Large intestine (tissue), 3 donors: ENCODE measurements around the gene EPB41L4A. TPM values are rescaled to one million over a fixed set of nuclear protein-coding genes. Genes with fewer than 3 reads are reported as not detected.
A peak's percentile ranks its signal among the peaks of the same experiment; 100 is the strongest.

ENCODE experiments used
- DNase-seq, 2 donors: peaks; one replicate each; pipeline versions ENCODE4 v3.0.0 to v3.0.0-alpha.2; 2013
- H3K27ac ChIP-seq: one replicate; pipeline ENCODE4 v1.5.1; 2013; ENCODE audit warnings: low read length
- H3K27me3 ChIP-seq: 2 replicates; pipeline ENCODE4 v1.6.1; 2013; ENCODE audit warnings: low read length; ENCODE audit not compliant: control insufficient read depth, insufficient read depth
- H3K36me3 ChIP-seq: 2 replicates; pipeline ENCODE4 v1.6.1; 2013; ENCODE audit warnings: low read length; ENCODE audit not compliant: control insufficient read depth, insufficient read depth
- H3K4me1 ChIP-seq: one replicate; pipeline ENCODE4 v1.6.1; 2013; ENCODE audit warnings: low read length; ENCODE audit not compliant: control insufficient read depth, insufficient read depth
- H3K4me3 ChIP-seq: one replicate; pipeline ENCODE4 v1.5.1; 2013; ENCODE audit warnings: low read length
- H3K9me3 ChIP-seq: one replicate; pipeline ENCODE4 v1.6.1; 2013; ENCODE audit warnings: mild to moderate bottlenecking, low read depth, low read length, moderate library complexity; ENCODE audit not compliant: control insufficient read depth
- WGBS: methylation state at CpG from one replicate; pipeline ENCODE4 v1.1.5; 2013; ENCODE audit warnings: low lambda C conversion rate; ENCODE audit not compliant: insufficient coverage; 5-methylcytosine and 5-hydroxymethylcytosine counted together
- polyA plus RNA-seq: library from polyadenylated mRNA; unstranded; fragments of 120-200 nt; gene quantifications from one replicate; pipeline ENCODE4 v1.2.1, GENCODE V29; 2013

The EPB41L4A gene
- polyA plus RNA-seq, 1 donor: 2.2 TPM

DNA sequence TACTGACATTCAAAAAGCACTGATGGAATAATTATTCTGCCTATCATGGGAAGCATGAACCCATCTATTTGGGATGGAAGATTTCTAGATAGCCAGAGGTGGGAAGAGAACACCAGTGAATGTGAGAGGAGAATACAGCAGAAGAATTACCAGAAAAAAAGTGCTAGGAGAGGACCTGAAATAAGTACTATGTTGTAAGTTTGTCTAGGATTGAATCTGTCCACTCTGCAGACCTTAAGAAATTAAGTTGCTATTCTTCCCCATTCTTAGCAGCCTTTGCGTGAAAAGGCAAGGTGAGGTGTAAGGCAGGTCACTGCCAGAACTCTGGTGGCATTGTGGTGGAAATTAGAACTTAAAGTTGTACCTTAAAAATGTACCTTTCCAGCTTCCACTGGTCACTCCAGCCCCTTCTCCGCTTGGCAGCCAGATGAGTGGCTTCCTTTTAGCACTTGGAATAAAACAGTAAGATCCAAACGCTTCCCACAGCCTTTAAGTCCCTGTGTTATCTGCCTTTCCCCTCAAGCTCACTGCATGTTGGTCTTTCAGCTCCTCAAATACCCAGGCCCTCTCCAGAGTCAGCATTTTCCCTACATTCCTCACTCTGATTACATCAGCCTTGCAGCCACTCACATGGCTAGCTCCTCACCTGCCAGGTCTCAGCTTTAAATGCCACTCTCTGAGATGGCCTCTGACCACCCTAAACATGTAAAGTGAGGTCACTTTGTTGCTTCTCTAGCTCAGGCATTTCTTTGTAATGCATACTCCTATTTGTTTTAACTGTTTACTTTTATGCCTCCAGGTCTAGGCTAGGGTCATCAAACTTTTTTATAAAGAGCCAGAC lies 253.0 kb downstream of the EPB41L4A start:
- WGBS: no CpG with 5 or more reads among the region's 3 CpGs
- no peaks in the 10 kb centered on the region for H3K27me3 ChIP-seq
- peaks cover 3% of the 10 kb centered on the region for H3K4me1 ChIP-seq
- no peak for DNase-seq
- no peak overlapping the region for H3K27ac ChIP-seq
- peaks cover 53% of the 10 kb centered on the region for H3K36me3 ChIP-seq
- H3K4me3 ChIP-seq: no peak overlapping the region
- H3K9me3 ChIP-seq: no peaks in the 10 kb centered on the region

DNA sequence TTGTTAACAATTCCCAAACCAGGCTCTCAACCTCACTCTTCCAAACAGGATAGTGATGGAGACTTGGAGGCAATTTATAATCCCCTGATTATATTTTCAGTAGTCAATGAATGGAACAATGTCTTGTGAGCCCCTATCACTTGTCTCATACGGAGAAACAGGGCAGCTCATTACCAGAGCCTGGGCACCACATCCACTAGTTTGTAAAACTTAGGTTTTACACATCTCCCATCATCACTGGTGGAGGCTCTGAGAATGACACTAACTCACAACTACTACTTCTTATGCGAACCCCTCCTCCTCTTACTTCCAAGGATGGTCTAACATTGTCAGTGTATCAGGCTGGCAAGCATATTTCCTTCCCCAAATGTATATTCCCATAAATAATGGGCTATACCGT lies 253.7 kb downstream of the EPB41L4A start:
- WGBS: no CpG with 5 or more reads among the region's 3 CpGs
- Histone ChIP-seq H3K4me1 (peaks cover 4% of the 10 kb centered on the region), H3K9me3 (peaks cover 4% of the 10 kb centered on the region), H3K27me3 (no peaks in the 10 kb centered on the region), H3K27ac (no peak overlapping the region), H3K36me3 (peaks cover 53% of the 10 kb centered on the region), H3K4me3 (no peak overlapping the region)
- no peak for DNase-seq

DNA sequence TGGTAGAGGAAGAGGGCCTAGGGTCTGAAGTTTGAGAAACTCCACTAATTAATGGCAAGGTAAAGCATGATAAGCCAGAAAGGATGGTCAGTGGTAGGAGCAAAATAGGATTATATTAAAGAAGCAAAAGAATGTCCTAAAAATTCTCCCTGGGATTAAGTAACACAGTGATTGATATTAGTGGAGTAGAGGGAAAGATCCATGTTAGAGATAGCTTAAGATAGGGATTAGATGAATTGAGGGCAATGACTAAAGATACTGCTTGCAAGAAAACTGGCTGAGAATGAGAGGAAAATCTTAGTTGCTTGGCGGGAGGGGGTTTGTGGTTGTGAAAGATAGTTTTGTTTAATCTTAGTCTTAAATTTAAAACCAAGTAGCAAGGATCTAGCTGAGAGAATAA lies 255.6 kb downstream of the EPB41L4A start:
- Histone ChIP-seq H3K4me1 (peaks cover 6% of the 10 kb centered on the region), H3K4me3 (no peak overlapping the region), H3K9me3 (peaks cover 4% of the 10 kb centered on the region), H3K27ac (no peak overlapping the region), H3K36me3 (peaks cover 48% of the 10 kb centered on the region), H3K27me3 (peaks cover 2% of the 10 kb centered on the region)
- 100% methylated on average over 1 of the region's 1 CpG for WGBS
- DNase-seq: no peak

DNA sequence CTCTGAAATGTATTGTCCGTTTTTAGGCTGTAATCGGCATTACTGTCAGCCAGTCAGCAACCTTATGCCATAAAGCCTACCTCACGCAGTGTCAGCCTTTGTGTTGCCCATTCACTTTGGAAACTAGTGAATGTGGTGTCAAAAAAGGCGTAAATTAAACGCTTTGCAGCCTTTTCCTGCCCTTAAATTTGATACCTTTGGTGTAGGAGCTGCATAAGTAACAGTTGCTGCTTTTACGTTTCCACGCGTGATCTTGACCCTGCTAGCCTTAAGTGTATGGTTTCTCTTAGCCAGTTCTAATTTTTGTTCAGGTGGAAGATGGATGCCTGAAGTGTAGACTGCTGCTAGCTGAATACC lies 257.7 kb downstream of the EPB41L4A start:
- H3K27ac ChIP-seq: peak overlapping the region; percentile 53
- WGBS: 6% methylated on average over 3 of the region's 8 CpGs
- H3K4me1 ChIP-seq: peaks cover 6% of the 10 kb centered on the region

DNA sequence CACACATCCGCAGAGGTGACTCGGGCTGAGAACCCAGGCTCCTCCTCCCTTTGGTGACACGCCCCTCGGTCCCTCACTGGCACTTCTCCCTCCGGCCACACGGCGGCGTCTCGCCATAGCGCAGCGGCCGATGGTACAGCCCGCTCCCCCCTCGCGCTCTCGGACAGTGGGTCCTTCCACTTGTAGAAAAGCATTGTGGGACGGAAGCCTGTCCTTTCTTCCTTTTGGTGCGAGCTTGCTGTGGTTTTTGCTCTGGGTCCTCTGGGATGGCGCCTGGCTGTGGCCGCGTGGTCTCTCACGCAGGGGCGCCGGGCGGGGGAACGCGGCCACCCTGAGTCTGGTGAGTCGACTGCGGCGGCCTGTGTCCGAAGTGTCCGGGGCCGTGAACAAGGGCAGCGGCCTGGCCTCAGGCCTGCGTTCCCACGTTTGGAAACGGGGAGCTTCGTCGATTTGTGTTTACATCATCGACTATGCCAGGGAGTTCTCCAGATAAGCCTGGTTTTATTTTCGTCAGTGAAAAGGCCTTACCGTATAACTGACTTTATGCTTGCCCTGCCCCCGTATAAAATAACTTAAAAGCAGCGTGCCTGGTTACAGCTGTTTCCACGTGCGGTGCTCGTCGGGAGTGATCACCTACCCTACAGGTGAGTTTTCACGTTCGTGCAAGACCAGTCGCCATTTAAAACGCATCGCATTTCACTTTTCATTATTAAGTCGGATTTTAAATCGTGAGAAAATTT lies 258.3 kb downstream of the EPB41L4A start:
- Histone ChIP-seq H3K27me3 (peaks cover 2% of the 10 kb centered on the region), H3K27ac (peak overlapping the region; percentile 53), H3K4me3 (peak overlapping the region; percentile 70), H3K9me3 (peaks cover 4% of the 10 kb centered on the region), H3K4me1 (peaks cover 6% of the 10 kb centered on the region), H3K36me3 (peaks cover 32% of the 10 kb centered on the region)
- WGBS: 10% methylated on average over 2 of the region's 55 CpGs
- DNase-seq: peak; percentile 85 to 94

More for the DNA sequence above, 257.7 kb downstream of the EPB41L4A start:
- Histone ChIP-seq H3K27me3 (peaks cover 2% of the 10 kb centered on the region), H3K4me3 (peak overlapping the region; percentile 70), H3K36me3 (peaks cover 38% of the 10 kb centered on the region), H3K9me3 (peaks cover 4% of the 10 kb centered on the region)
- DNase-seq: no peak

DNA sequence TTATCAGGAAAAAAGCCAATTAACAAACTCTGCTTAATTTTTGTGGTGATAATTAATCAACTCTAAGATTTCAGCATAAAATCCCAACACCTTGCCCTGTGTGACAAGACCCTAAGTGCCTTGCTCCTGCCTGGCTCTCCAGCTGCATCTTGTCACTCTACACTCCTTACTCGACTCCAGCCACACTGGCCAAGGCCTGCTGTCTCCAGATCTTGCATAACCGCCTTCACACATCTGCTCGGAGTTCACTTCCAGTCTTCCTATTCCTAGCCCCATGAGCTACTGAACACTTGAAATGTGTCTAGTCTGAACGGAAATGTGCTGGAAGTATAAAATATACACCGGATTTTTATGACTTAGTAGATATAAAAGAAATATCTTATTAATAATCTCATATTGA lies 259.6 kb downstream of the EPB41L4A start:
- no CpG with 5 or more reads among the region's 5 CpGs for WGBS
- Histone ChIP-seq H3K9me3 (peaks cover 4% of the 10 kb centered on the region), H3K27me3 (peaks cover 2% of the 10 kb centered on the region), H3K4me3 (no peak overlapping the region), H3K4me1 (peaks cover 6% of the 10 kb centered on the region), H3K27ac (no peak overlapping the region), H3K36me3 (peaks cover 22% of the 10 kb centered on the region)
- no peak for DNase-seq

DNA sequence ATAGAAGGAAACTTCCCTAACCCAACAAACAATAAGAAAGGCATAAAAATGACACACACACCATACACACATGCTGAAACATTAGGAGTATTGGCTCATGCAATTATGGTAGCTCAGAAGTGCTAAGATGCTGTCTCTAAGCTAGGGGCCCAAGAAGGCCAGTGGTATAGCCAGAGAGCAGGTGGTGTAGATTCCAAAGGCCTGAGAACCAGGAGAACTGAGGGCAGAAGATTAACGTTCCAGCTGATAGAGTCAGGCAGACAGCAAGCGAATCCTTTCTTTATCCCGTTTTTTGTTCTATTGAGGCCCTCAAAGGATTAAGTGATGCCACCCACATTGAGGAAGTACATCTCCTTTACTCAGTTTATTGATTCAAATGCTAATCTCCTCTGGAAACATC lies 262.9 kb downstream of the EPB41L4A start:
- H3K27me3 ChIP-seq: peaks cover 2% of the 10 kb centered on the region
- DNase-seq: no peak
- no peak overlapping the region for H3K4me3 ChIP-seq
- H3K27ac ChIP-seq: no peak overlapping the region
- WGBS: 60% methylated on average over 1 of the region's 3 CpGs
- peaks cover 4% of the 10 kb centered on the region for H3K9me3 ChIP-seq
- H3K36me3 ChIP-seq: no peaks in the 10 kb centered on the region
- H3K4me1 ChIP-seq: peaks cover 3% of the 10 kb centered on the region

DNA sequence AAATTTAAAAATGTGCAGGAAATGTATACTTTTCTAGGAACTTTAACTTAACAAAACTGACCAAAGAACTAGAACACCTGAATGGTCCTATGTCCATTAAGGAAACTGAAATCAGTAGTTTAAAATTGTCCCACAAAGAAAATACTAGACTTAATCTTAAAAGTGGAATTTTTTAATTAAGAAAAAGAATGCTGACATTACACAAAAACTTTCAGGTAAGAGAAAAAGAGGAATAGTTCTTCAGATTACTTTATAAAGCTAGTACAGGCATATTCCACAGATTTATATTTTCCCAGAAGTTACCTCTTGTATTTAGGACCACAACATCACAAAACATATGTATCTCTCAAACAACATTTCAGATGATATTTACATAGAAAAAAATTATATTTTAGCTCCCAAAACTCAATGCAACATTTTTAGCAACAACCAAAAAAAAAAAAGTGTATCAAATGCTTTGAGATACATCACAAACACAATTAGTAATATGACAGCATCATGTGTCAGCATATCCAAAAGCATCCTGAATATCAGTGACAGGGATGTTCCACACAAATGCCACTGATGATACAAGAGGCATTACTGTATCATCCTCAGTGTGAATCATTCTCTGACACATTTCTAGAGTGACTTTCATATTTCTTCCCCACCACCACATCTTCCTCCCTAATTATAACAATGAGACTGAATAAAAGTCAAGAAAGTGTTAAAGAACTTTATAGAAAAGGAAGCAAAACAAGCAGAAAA lies 264.0 kb downstream of the EPB41L4A start:
- Histone ChIP-seq H3K4me3 (no peak overlapping the region), H3K4me1 (no peaks in the 10 kb centered on the region), H3K27me3 (peaks cover 2% of the 10 kb centered on the region), H3K36me3 (no peaks in the 10 kb centered on the region), H3K27ac (no peak overlapping the region), H3K9me3 (no peaks in the 10 kb centered on the region)
- DNase-seq: no peak

DNA sequence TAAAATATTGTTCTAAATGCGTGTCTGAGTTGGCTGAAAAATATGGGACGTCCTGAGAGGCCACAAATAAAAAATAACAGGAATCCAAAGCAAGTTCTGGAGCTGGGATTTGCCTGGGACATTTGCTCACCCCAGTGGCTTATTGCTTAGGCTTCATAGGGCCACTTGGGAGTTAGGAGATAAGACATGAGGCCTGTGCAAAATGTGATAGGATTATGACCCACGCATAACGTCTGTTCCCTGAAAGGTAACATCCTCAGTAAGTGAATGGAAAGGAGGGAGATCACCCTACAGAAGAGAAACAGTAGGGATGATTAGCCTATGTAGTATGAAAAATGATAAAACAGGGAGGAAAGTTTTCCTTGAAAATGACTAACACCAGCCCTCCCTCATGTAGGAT lies 269.4 kb downstream of the EPB41L4A start:
- no peaks in the 10 kb centered on the region for H3K27me3 ChIP-seq
- no peak overlapping the region for H3K27ac ChIP-seq
- H3K4me3 ChIP-seq: no peak overlapping the region
- H3K36me3 ChIP-seq: no peaks in the 10 kb centered on the region
- H3K9me3 ChIP-seq: no peaks in the 10 kb centered on the region
- no peaks in the 10 kb centered on the region for H3K4me1 ChIP-seq
- no peak for DNase-seq
- WGBS: 100% methylated on average over 1 of the region's 4 CpGs
